Measurements from ENCODE around the gene KPNB1. TPM values are rescaled to one million over a fixed set of nuclear protein-coding genes. Genes with fewer than 3 reads are reported as not detected.

The KPNB1 gene
- total and polyA plus RNA-seq, 2 of the 4 experiments (the other 2 are of a cell fraction) = 206 to 1,082 TPM

GRCh38 chr17:47725446-47726111 lies 75.9 kb downstream of the KPNB1 start:
- intact Hi-C loops (cut with micrococcal nuclease) = loop anchor here (10.0 kb wide), 1 partner anchor 49 kb away; no protein-coding TSS in a partner anchor
- WGBS, 2 experiments (ENCODE audit: extremely low coverage in 2 of 2, insufficient read length in 1 of 2) = 12% methylated on average over 3 of the region's 13 CpGs; no CpG with 5 or more reads in 1 of the 2 experiments
- Histone ChIP-seq H3K36me3 (ENCODE audit: control insufficient read depth, insufficient read depth, low read length) (no peaks in the 10 kb centered on the region), H2BK20ac (ENCODE audit: low read depth, low read length) (no peak overlapping the region), H3K9me1 (ENCODE audit: insufficient read depth, low read length) (no peaks in the 10 kb centered on the region), H3K18ac (ENCODE audit: low read depth, low read length) (no peak overlapping the region), H3K14ac (replicated peaks; ENCODE audit: low read depth, low read length) (no peak overlapping the region), H4K5ac (ENCODE audit: low read depth, low read length) (no peak overlapping the region), H4K8ac (ENCODE audit: low read depth in 2 of 2, low read length in 2 of 2) (no peak overlapping the region), H4K20me1 (ENCODE audit: insufficient read depth, low read length) (peaks cover 12% of the 10 kb centered on the region), H3K4me3 (ENCODE audit: insufficient read depth, low read depth, low read length) (no peak overlapping the region), H3K23ac (ENCODE audit: low read depth, low read length) (no peak overlapping the region), H3K9me3 (ENCODE audit: control insufficient read depth, insufficient read depth, low read length) (no peaks in the 10 kb centered on the region), H3K4me1 (ENCODE audit: control insufficient read depth, insufficient read depth, low read length) (peaks cover 7% of the 10 kb centered on the region), H2AK9ac (replicated peaks; ENCODE audit: low read depth, low read length, poor library complexity) (no peak overlapping the region), H2BK120ac (ENCODE audit: low read depth, low read length) (no peak overlapping the region), H3K79me1 (ENCODE audit: low read depth in 1 of 2, low read length in 2 of 2) (no peaks in the 10 kb centered on the region), H3K56ac (ENCODE audit: extremely low read depth, insufficient read depth, low read length) (no peak overlapping the region), H2BK5ac (ENCODE audit: low read depth, low read length, poor library complexity, severe bottlenecking) (no peak overlapping the region), H3K27me3 (ENCODE audit: control insufficient read depth, insufficient read depth, low read length) (peaks cover 92% of the 10 kb centered on the region), H3K9ac (ENCODE audit: low read depth, low read length) (no peak overlapping the region), H4K91ac (ENCODE audit: insufficient read depth, low read depth, low read length) (no peak overlapping the region), H3K4me2 (ENCODE audit: low read depth, low read length) (no peak overlapping the region), H2AK5ac (ENCODE audit: low read depth, low read length) (no peak overlapping the region), H3K4ac (ENCODE audit: low read depth, low read length) (no peak overlapping the region), H3K27ac (ENCODE audit: insufficient read depth, low read length) (no peak overlapping the region), H2AFZ (replicated peaks; ENCODE audit: low read length, poor library complexity) (no peak overlapping the region), H2BK15ac (ENCODE audit: low read depth, low read length) (no peak overlapping the region)
- dilution Hi-C loops (cut with HindIII; ENCODE audit: low sequenced_read_pairs, unreplicated experiment) = no loop called here
- no peak for TF ChIP-seq BHLHE40 (IDR thresholded peaks at IDR 0.05; ENCODE audit: low read depth, low read length)
- no peak for TF ChIP-seq CHD1 (IDR thresholded peaks at IDR 0.05; ENCODE audit: low read depth, low read length)
- TF ChIP-seq POLR2A (IDR thresholded peaks at IDR 0.05; ENCODE audit: low read depth, low read length) = no peak
- TF ChIP-seq FOS (IDR thresholded peaks at IDR 0.05; ENCODE audit: low read depth, low read length) = no peak
- TF ChIP-seq USF2 (IDR thresholded peaks at IDR 0.05; ENCODE audit: low read depth, low read length) = no peak
- no peak for TF ChIP-seq RFX5 (IDR thresholded peaks at IDR 0.05; ENCODE audit: low read depth, low read length)
- no peak for TF ChIP-seq MAZ (IDR thresholded peaks at IDR 0.05; ENCODE audit: borderline replicate concordance, low read depth, low read length)
- no peak for TF ChIP-seq NFE2L2 (IDR thresholded peaks at IDR 0.05; ENCODE audit: low read depth, low read length)
- no peak for TF ChIP-seq SMC3 (IDR thresholded peaks at IDR 0.05; ENCODE audit: low read depth, low read length)
- TF ChIP-seq CTCF (conservative IDR thresholded peaks at IDR 0.05; ENCODE audit: low read depth, low read length) = no peak
- no peak for TF ChIP-seq MXI1 (IDR thresholded peaks at IDR 0.05; ENCODE audit: borderline replicate concordance, low read depth, low read length)
- TF ChIP-seq CEBPB (IDR thresholded peaks at IDR 0.05; ENCODE audit: low read depth, low read length) = no peak
- TF ChIP-seq RAD21 (IDR thresholded peaks at IDR 0.05; ENCODE audit: low read length) = no peak
- TF ChIP-seq ELK1 (IDR thresholded peaks at IDR 0.05; ENCODE audit: borderline replicate concordance, low read depth, low read length) = no peak
- TF ChIP-seq MAFK (IDR thresholded peaks at IDR 0.05; ENCODE audit: low read depth, low read length) = no peak
- no peak for TF ChIP-seq RCOR1 (IDR thresholded peaks at IDR 0.05; ENCODE audit: insufficient replicate concordance, low read length)
- BruUV-seq (replicated peaks) = no TSS peak
- ChIA-PET CTCF (no interaction called here), POLR2A (ENCODE audit: unreplicated experiment) (no interaction called here)
- DNase-seq (no peak), ATAC-seq (ENCODE audit: low read depth) (no peak)
- in situ Hi-C loops (cut with MboI; ENCODE audit: low sequenced_read_pairs) = no loop called here

Measured in IMR-90 (cell line).